Trophoblast cell (in vitro differentiated cells and primary cell): Measurements from ENCODE around the gene TTC28.

Source experiments
- DNase-seq, 2 donors: peaks; one replicate each; pipeline ENCODE4 v3.0.0-alpha.2; 2016
- H2AFZ ChIP-seq: 2 replicates; pipeline ENCODE4 v1.6.1; 2013; ENCODE audit warnings: low read length, moderate library complexity, mild to moderate bottlenecking; ENCODE audit not compliant: insufficient read depth, poor library complexity
- H2AK5ac ChIP-seq: 2 replicates; pipeline ENCODE4 v1.6.1; 2013; ENCODE audit warnings: mild to moderate bottlenecking, low read length
- H2BK120ac ChIP-seq: 2 replicates; pipeline ENCODE4 v1.6.1; 2013; ENCODE audit warnings: low read length, mild to moderate bottlenecking, moderate library complexity; ENCODE audit not compliant: insufficient read depth, poor library complexity
- H2BK12ac ChIP-seq: 2 replicates; pipeline ENCODE4 v1.6.1; 2013; ENCODE audit warnings: mild to moderate bottlenecking, low read length, moderate library complexity
- H2BK5ac ChIP-seq: 2 replicates; pipeline ENCODE4 v1.6.1; 2013; ENCODE audit warnings: low read length, low read depth, moderate library complexity, mild to moderate bottlenecking; ENCODE audit not compliant: poor library complexity
- H3K14ac ChIP-seq: 2 replicates; pipeline ENCODE4 v1.6.1; 2013; ENCODE audit warnings: mild to moderate bottlenecking, low read length
- H3K18ac ChIP-seq: 2 replicates; pipeline ENCODE4 v1.6.1; 2013; ENCODE audit warnings: mild to moderate bottlenecking, low read length
- H3K23ac ChIP-seq: 2 replicates; pipeline ENCODE4 v1.6.1; 2013; ENCODE audit warnings: low read length
- H3K27ac ChIP-seq: 2 replicates; pipeline ENCODE4 v1.5.1; 2013; ENCODE audit warnings: low read depth, mild to moderate bottlenecking, inconsistent platforms, low read length, moderate library complexity
- H3K27me3 ChIP-seq: 2 replicates; pipeline ENCODE4 v1.6.1; 2013; ENCODE audit warnings: inconsistent platforms, mild to moderate bottlenecking, low read length, moderate library complexity; ENCODE audit not compliant: insufficient read depth
- H3K36me3 ChIP-seq, 2 experiments: 1 replicate in 1 of 2; 2 replicates in 1 of 2; pipeline ENCODE4 v1.6.1; 2013; ENCODE audit warnings: low read length in 2 of 2, mild to moderate bottlenecking in 2 of 2, moderate library complexity in 1 of 2; ENCODE audit not compliant: insufficient read depth in 2 of 2, control insufficient read depth in 1 of 2
- H3K4ac ChIP-seq: 2 replicates; pipeline ENCODE4 v1.6.1; 2013; ENCODE audit warnings: low read depth, mild to moderate bottlenecking, low read length, moderate library complexity
- H3K4me1 ChIP-seq, 2 experiments: 1 replicate in 1 of 2; 2 replicates in 1 of 2; pipeline ENCODE4 v1.6.1; 2013; ENCODE audit warnings: low read length in 2 of 2, mild to moderate bottlenecking in 2 of 2, moderate library complexity in 1 of 2; ENCODE audit not compliant: insufficient read depth in 2 of 2, control insufficient read depth in 1 of 2
- H3K4me2 ChIP-seq: 2 replicates; pipeline ENCODE4 v1.6.1; 2013; ENCODE audit warnings: inconsistent platforms, mild to moderate bottlenecking, low read length, moderate library complexity
- H3K4me3 ChIP-seq: 2 replicates; pipeline ENCODE4 v1.5.1; 2013; ENCODE audit warnings: mild to moderate bottlenecking, low read depth, low read length, inconsistent platforms
- H3K79me1 ChIP-seq: one replicate; pipeline ENCODE4 v1.6.1; 2013; ENCODE audit warnings: low read length
- H3K79me2 ChIP-seq: 2 replicates; pipeline ENCODE4 v1.6.1; 2013; ENCODE audit warnings: low read length, mild to moderate bottlenecking; ENCODE audit not compliant: control insufficient read depth, insufficient read depth, poor library complexity
- H3K9ac ChIP-seq: 2 replicates; pipeline ENCODE4 v1.6.1; 2013; ENCODE audit warnings: mild to moderate bottlenecking, low read length
- H3K9me3 ChIP-seq: 2 replicates; pipeline ENCODE4 v1.6.1; 2013; ENCODE audit warnings: low read depth, mild to moderate bottlenecking, control low read depth, inconsistent platforms, low read length; ENCODE audit not compliant: insufficient read depth
- H4K12ac ChIP-seq: 2 replicates; pipeline ENCODE4 v1.6.1; 2013; ENCODE audit warnings: low read depth, mild to moderate bottlenecking, low read length, moderate library complexity
- H4K8ac ChIP-seq: 2 replicates; pipeline ENCODE4 v1.6.1; 2013; ENCODE audit warnings: low read depth, mild to moderate bottlenecking, low read length, moderate library complexity
- H4K91ac ChIP-seq: one replicate; pipeline ENCODE4 v1.6.1; 2013; ENCODE audit warnings: low read depth, mild to moderate bottlenecking, low read length, moderate library complexity
- WGBS: extraction: QIAGEN DNeasy Blood & Tissue Kit; methylation state at CpG from one replicate; pipeline ENCODE4 v1.1.7; 2013; ENCODE audit warnings: missing lambda C conversion rate; ENCODE audit not compliant: insufficient read length, insufficient coverage; ENCODE audit errors: extremely low coverage; 5-methylcytosine and 5-hydroxymethylcytosine counted together

The TTC28 gene

GRCh38 chr22:28034145-28034759 lies 645.4 kb downstream of the TTC28 start:
- Histone ChIP-seq H3K18ac (no peak overlapping the region), H3K4me1 (no peaks in the 10 kb centered on the region), H3K27ac (no peak overlapping the region), H3K4ac (no peak overlapping the region), H3K14ac (no peak overlapping the region), H2BK12ac (no peak overlapping the region), H3K9me3 (no peaks in the 10 kb centered on the region), H3K23ac (no peak overlapping the region), H3K36me3 (no peaks in the 10 kb centered on the region), H4K8ac (no peak overlapping the region), H3K79me1 (no peaks in the 10 kb centered on the region), H3K27me3 (no peaks in the 10 kb centered on the region), H2BK5ac (no peak overlapping the region), H2AFZ (no peak overlapping the region), H2AK5ac (no peak overlapping the region), H2BK120ac (no peak overlapping the region), H3K4me3 (no peak overlapping the region), H4K12ac (no peak overlapping the region), H3K79me2 (no peaks in the 10 kb centered on the region), H3K9ac (no peak overlapping the region), H4K91ac (no peak overlapping the region), H3K4me2 (no peak overlapping the region)
- no peak for DNase-seq
- WGBS, result no CpG with 5 or more reads among the region's 9 CpGs

- no peaks in the 10 kb centered on the region for H3K4me1 ChIP-seq
- H2AFZ ChIP-seq, result no peak overlapping the region
- no peak overlapping the region for H4K91ac ChIP-seq
- H4K12ac ChIP-seq, result no peak overlapping the region
- H4K8ac ChIP-seq, result no peak overlapping the region
- no peak overlapping the region for H3K14ac ChIP-seq
- H3K79me1 ChIP-seq, result no peaks in the 10 kb centered on the region
- H2BK12ac ChIP-seq, result no peak overlapping the region
- no peak overlapping the region for H2BK5ac ChIP-seq
- H2AK5ac ChIP-seq, result no peak overlapping the region
- no peaks in the 10 kb centered on the region for H3K36me3 ChIP-seq
- H3K9ac ChIP-seq, result no peak overlapping the region
- H3K4me3 ChIP-seq, result no peak overlapping the region
- H3K79me2 ChIP-seq, result no peaks in the 10 kb centered on the region
- no peak overlapping the region for H2BK120ac ChIP-seq
- no peak overlapping the region for H3K23ac ChIP-seq
- WGBS, result no CpG with 5 or more reads among the region's 3 CpGs
- no peak overlapping the region for H3K27ac ChIP-seq
- H3K4me2 ChIP-seq, result no peak overlapping the region
- H3K27me3 ChIP-seq, result no peaks in the 10 kb centered on the region
- DNase-seq, result no peak
- H3K9me3 ChIP-seq, result no peaks in the 10 kb centered on the region
- H3K18ac ChIP-seq, result no peak overlapping the region
- H3K4ac ChIP-seq, result no peak overlapping the region
Measured at GRCh38 chr22:28032861-28033260, 646.8 kb downstream of the TTC28 start.

- H3K4ac ChIP-seq, result no peak overlapping the region
- no peak overlapping the region for H3K23ac ChIP-seq
- no peak overlapping the region for H3K4me3 ChIP-seq
- no peak overlapping the region for H4K12ac ChIP-seq
- no peak for DNase-seq
- no peak overlapping the region for H4K91ac ChIP-seq
- H2BK120ac ChIP-seq, result no peak overlapping the region
- no peak overlapping the region for H3K18ac ChIP-seq
- no peak overlapping the region for H2AFZ ChIP-seq
- H3K9ac ChIP-seq, result no peak overlapping the region
- WGBS, result no CpG with 5 or more reads among the region's 6 CpGs
- no peaks in the 10 kb centered on the region for H3K27me3 ChIP-seq
- no peak overlapping the region for H2BK12ac ChIP-seq
- no peaks in the 10 kb centered on the region for H3K79me1 ChIP-seq
- no peak overlapping the region for H2BK5ac ChIP-seq
- no peak overlapping the region for H2AK5ac ChIP-seq
- H3K9me3 ChIP-seq, result no peaks in the 10 kb centered on the region
- H3K79me2 ChIP-seq, result no peaks in the 10 kb centered on the region
- H3K36me3 ChIP-seq, result no peaks in the 10 kb centered on the region
- H3K14ac ChIP-seq, result no peak overlapping the region
- H3K27ac ChIP-seq, result no peak overlapping the region
- H3K4me2 ChIP-seq, result no peak overlapping the region
- no peaks in the 10 kb centered on the region for H3K4me1 ChIP-seq
- no peak overlapping the region for H4K8ac ChIP-seq
Measured at GRCh38 chr22:28031383-28031922, 648.2 kb downstream of the TTC28 start.

GRCh38 chr22:28030473-28030872 lies 649.2 kb downstream of the TTC28 start:
- no peak overlapping the region for H3K18ac ChIP-seq
- H4K91ac ChIP-seq, result no peak overlapping the region
- no peak overlapping the region for H2AK5ac ChIP-seq
- no peak overlapping the region for H3K27ac ChIP-seq
- no peak overlapping the region for H2BK120ac ChIP-seq
- no peaks in the 10 kb centered on the region for H3K27me3 ChIP-seq
- peaks cover 4% of the 10 kb centered on the region for H3K9me3 ChIP-seq
- no peak overlapping the region for H4K8ac ChIP-seq
- WGBS, result no CpG with 5 or more reads among the region's 4 CpGs
- H2AFZ ChIP-seq, result no peak overlapping the region
- no peak overlapping the region for H4K12ac ChIP-seq
- H3K4me1 ChIP-seq, result no peaks in the 10 kb centered on the region
- H3K4me2 ChIP-seq, result no peak overlapping the region
- no peaks in the 10 kb centered on the region for H3K36me3 ChIP-seq
- H3K23ac ChIP-seq, result no peak overlapping the region
- no peak overlapping the region for H2BK5ac ChIP-seq
- H3K79me1 ChIP-seq, result no peaks in the 10 kb centered on the region
- DNase-seq, result no peak
- H2BK12ac ChIP-seq, result no peak overlapping the region
- H3K14ac ChIP-seq, result no peak overlapping the region
- no peak overlapping the region for H3K4me3 ChIP-seq
- H3K79me2 ChIP-seq, result no peaks in the 10 kb centered on the region
- no peak overlapping the region for H3K9ac ChIP-seq
- H3K4ac ChIP-seq, result no peak overlapping the region
